ENCODE data around the gene VPS13D.

DNA sequence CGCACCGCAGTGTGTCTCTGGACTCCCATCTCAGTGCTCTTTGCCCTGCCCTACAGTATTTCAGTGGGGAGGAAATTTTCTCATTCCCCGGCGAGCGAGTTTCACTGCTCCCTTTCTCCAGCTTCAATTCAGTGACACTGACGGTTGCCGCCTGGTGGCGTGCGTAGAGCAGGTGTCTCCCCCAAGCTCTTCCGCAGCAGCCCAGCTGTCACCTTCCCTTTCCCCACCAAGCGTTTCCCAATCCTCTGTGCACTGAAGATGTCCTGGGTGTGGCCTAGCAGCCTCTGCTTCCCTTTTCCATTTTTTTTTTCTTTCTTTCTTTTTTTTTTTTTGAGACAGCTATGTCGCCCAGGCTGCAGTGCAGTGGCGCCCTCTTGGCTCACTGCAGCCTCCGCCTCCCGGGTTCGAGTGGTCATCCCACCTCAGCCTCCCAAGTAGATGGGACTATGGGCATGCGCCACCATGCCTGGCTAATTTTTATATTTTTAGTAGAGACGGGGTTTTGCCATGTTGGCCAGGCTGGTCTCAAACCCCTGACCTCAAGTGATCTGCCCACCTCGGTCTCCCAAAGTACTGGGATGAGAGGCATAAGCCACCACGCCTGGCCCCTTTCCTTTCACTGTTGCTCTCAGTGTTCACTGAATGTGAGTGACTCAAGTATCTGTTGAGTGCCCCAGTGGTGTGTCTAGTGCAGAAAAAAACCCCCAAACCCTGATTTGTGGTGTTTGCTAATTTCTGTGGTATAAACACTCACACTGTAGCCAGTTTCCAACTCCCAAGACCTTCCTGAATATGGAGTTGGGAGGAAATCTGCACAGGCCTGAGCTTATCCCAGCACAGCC lies 33.0 kb upstream of the VPS13D start:
- no peak for TF ChIP-seq EZH2 (IDR thresholded peaks at IDR 0.05; ENCODE audit: borderline replicate concordance, low read length)
- TF ChIP-seq, protein P1, sequence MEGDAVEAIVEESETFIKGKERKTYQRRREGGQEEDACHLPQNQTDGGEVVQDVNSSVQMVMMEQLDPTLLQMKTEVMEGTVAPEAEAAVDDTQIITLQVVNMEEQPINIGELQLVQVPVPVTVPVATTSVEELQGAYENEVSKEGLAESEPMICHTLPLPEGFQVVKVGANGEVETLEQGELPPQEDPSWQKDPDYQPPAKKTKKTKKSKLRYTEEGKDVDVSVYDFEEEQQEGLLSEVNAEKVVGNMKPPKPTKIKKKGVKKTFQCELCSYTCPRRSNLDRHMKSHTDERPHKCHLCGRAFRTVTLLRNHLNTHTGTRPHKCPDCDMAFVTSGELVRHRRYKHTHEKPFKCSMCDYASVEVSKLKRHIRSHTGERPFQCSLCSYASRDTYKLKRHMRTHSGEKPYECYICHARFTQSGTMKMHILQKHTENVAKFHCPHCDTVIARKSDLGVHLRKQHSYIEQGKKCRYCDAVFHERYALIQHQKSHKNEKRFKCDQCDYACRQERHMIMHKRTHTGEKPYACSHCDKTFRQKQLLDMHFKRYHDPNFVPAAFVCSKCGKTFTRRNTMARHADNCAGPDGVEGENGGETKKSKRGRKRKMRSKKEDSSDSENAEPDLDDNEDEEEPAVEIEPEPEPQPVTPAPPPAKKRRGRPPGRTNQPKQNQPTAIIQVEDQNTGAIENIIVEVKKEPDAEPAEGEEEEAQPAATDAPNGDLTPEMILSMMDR (conservative IDR thresholded peaks at IDR 0.05 in 1 of 2, IDR thresholded peaks at IDR 0.05 in 1 of 2; ENCODE audit: extremely low read depth in 1 of 2, insufficient read depth in 1 of 2, low read depth in 1 of 2, low read length in 2 of 2): peak in 1 of 2 donors; percentile 27

Data from mammary epithelial cell (primary cell).